Measurements from ENCODE around the gene CNTN1. TPM values are rescaled to one million over a fixed set of nuclear protein-coding genes. Genes with fewer than 3 reads are reported as not detected.

CNTN1 gene
- total RNA-seq, 1 experiment from 2014 or later: 6.5 TPM

DNA sequence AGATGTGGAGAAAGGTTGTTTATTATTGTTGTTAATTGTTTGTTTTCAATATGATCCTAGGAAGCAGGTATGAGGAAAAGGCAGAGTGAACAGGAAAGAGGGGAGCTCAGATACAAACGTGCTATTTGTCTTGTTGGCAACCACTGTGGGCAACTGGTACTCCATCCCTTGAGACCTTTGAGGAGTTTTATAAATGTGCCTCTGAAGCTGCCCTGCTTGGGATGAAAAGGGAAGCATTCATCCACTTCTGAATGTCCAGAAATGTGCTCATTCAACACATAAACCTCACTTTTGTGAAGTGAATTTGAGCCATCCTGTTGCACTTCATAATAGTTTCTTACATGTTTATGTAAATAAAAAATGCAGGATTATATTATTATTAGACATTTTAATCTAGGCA is 331.6 kb downstream of the CNTN1 start:
- H3K9ac ChIP-seq (ENCODE audit: extremely low read depth, insufficient read length, low read length): no peak overlapping the region
- no peaks in the 10 kb centered on the region for H3K27me3 ChIP-seq (ENCODE audit: insufficient read depth, low read length)
- Mint-ChIP-seq H3K27me3 (ENCODE audit: low read depth) (no peaks in the 10 kb centered on the region), H3K4me3 (no peak overlapping the region), H3K9me3 (no peaks in the 10 kb centered on the region), H3K36me3 (ENCODE audit: insufficient read depth in 1 of 3, low read depth in 3 of 3) (no peaks in the 10 kb centered on the region; a peak in 2 of 7 replicates), H3K27ac (no peak overlapping the region), H3K4me1 (no peaks in the 10 kb centered on the region)
- no peak overlapping the region for H4K8ac ChIP-seq (replicated peaks; ENCODE audit: insufficient read length, low read depth, low read length)
- H2AFZ ChIP-seq (ENCODE audit: low read length): no peak overlapping the region
- H3K14ac ChIP-seq (ENCODE audit: insufficient read depth, low read length): no peak overlapping the region
- H3K23ac ChIP-seq (ENCODE audit: insufficient read length, low read depth, low read length): no peak overlapping the region
- H3K4me1 ChIP-seq (ENCODE audit: insufficient read depth, low read length): no peaks in the 10 kb centered on the region
- no peak overlapping the region for H3K56ac ChIP-seq (ENCODE audit: insufficient read length, low read depth, low read length)
- no peak overlapping the region for H3K27ac ChIP-seq (ENCODE audit: insufficient read length, low read depth, low read length)
- no peak overlapping the region for H2BK20ac ChIP-seq (ENCODE audit: low read depth, low read length, poor library complexity, severe bottlenecking)
- H3K18ac ChIP-seq (ENCODE audit: insufficient read length, low read depth, low read length): no peak overlapping the region
- H2BK5ac ChIP-seq (ENCODE audit: insufficient read length, low read length): no peak overlapping the region
- H3K23me2 ChIP-seq (ENCODE audit: insufficient read length, low read depth, low read length, poor library complexity, severe bottlenecking): no peaks in the 10 kb centered on the region
- no peak overlapping the region for H4K5ac ChIP-seq (ENCODE audit: insufficient read length, low read depth, low read length)
- no peak overlapping the region for H2AK5ac ChIP-seq (ENCODE audit: insufficient read length, low read length)
- H3K79me2 ChIP-seq (ENCODE audit: insufficient read depth, low read length): no peaks in the 10 kb centered on the region
- no peak overlapping the region for H2BK120ac ChIP-seq (ENCODE audit: low read depth, low read length, poor library complexity, severe bottlenecking)
- no peak overlapping the region for H4K91ac ChIP-seq (ENCODE audit: insufficient read length, low read depth, low read length)
- H3K4me2 ChIP-seq (ENCODE audit: insufficient read depth, insufficient read length, low read length): no peak overlapping the region
- DNase-seq: no peak
- no peak overlapping the region for H3T11ph ChIP-seq (ENCODE audit: low read length)
- H3K9me3 ChIP-seq (ENCODE audit: control insufficient read depth, low read depth, low read length): no peaks in the 10 kb centered on the region
- no peak overlapping the region for H2BK12ac ChIP-seq (ENCODE audit: insufficient read length, low read depth, low read length)
- WGBS (ENCODE audit: extremely low coverage, insufficient read length, low lambda C conversion rate): no CpG with 5 or more reads among the region's 1 CpG
- H3K79me1 ChIP-seq (ENCODE audit: insufficient read depth, low read depth, low read length, poor library complexity, severe bottlenecking): no peaks in the 10 kb centered on the region
- no peaks in the 10 kb centered on the region for H4K20me1 ChIP-seq (ENCODE audit: control insufficient read depth, insufficient read depth, insufficient read length)
- TF ChIP-seq CTCF (conservative IDR thresholded peaks at IDR 0.05): no peak
- H3K4ac ChIP-seq (ENCODE audit: low read depth, low read length): no peak overlapping the region
- no peak overlapping the region for H2BK15ac ChIP-seq (ENCODE audit: low read depth, low read length)

Data from H9 (cell line).